Activated T-cell treated with anti-CD3 and anti-CD28 coated beads, Interleukin-2, amount 50 U/mL, for 4 hours (primary cell): ENCODE data around the gene MAX. TPM values are rescaled to one million over a fixed set of nuclear protein-coding genes. Genes with fewer than 3 reads are reported as not detected.
"Not testable (repeated sequence)": the region's sequence is repeated elsewhere in the genome, so short reads cannot be mapped to it uniquely, and the experiment has no call there.

ENCODE experiments used
- ATAC-seq, 2 donors: fragments of 200-7000 bp; cut with Tn5 transposase; one replicate each; pipeline ENCODE4 v1.10.0; 2021
- DNase-seq: peaks from one replicate; pipeline ENCODE4 v3.0.0-alpha.2; 2020
- H3K27me3 Mint-ChIP-seq: one replicate; pipeline ENCODE4 v1.8.0; 2021; ENCODE audit warnings: low read depth, mixed read lengths
- H3K36me3 Mint-ChIP-seq: one replicate; pipeline ENCODE4 v1.8.0; 2022; ENCODE audit warnings: mixed read lengths; ENCODE audit not compliant: insufficient read depth
- H3K4me1 Mint-ChIP-seq: one replicate; pipeline ENCODE4 v1.8.0; 2021; ENCODE audit warnings: low read depth, mixed read lengths
- H3K4me3 Mint-ChIP-seq: one replicate; pipeline ENCODE4 v1.8.0; 2021; ENCODE audit warnings: mild to moderate bottlenecking, moderate library complexity, mixed read lengths
- H3K9me3 Mint-ChIP-seq: one replicate; pipeline ENCODE4 v1.8.0; 2021; ENCODE audit warnings: mixed read lengths
- total RNA-seq, 3 donors: library from RNA; stranded (reverse); gene quantifications; one replicate each; pipeline ENCODE4 v1.2.1, GENCODE V29; 2021

Gene MAX
- total RNA-seq, 3 donors from 2014 or later = 134 to 151 (median 143) TPM

DNA sequence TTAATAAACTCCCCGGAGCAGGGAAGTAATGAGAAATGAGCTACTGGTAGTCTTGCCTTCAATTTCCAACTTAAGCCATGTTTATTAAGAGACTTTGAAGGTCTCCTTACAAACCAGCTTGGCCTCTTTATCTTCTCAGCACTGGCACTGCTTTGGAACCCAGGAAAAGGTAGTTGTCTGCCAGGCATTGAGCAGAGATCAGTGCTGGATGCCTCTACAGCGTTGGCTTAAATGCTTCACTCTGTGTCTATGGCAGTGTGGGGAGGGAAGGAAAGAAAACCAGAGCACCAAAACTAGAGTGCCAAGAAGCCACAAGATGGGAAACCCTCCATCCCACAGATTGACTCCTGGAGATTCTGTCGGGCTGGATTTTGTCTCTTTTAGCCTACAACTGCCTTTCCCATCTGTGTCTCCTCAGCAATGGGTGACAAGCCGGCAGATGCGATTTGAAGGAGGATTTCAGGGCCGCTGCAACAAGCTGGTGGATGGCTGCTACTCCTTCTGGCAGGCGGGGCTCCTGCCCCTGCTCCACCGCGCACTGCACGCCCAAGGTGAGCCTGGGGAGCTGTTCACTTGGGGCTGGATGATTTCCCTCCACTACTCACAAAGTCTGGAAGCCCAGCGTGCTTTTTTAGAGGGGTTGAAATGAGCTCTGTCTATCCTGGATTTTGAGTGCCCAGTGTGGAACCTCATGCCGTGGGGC is 58.3 kb downstream of the MAX start:
- DNase-seq (no peak), ATAC-seq (no peak)
- Mint-ChIP-seq H3K36me3 (peaks cover 26% of the 10 kb centered on the region), H3K27me3 (no peaks in the 10 kb centered on the region), H3K9me3 (no peaks in the 10 kb centered on the region), H3K4me1 (peaks cover 7% of the 10 kb centered on the region), H3K4me3 (no peak overlapping the region)

DNA sequence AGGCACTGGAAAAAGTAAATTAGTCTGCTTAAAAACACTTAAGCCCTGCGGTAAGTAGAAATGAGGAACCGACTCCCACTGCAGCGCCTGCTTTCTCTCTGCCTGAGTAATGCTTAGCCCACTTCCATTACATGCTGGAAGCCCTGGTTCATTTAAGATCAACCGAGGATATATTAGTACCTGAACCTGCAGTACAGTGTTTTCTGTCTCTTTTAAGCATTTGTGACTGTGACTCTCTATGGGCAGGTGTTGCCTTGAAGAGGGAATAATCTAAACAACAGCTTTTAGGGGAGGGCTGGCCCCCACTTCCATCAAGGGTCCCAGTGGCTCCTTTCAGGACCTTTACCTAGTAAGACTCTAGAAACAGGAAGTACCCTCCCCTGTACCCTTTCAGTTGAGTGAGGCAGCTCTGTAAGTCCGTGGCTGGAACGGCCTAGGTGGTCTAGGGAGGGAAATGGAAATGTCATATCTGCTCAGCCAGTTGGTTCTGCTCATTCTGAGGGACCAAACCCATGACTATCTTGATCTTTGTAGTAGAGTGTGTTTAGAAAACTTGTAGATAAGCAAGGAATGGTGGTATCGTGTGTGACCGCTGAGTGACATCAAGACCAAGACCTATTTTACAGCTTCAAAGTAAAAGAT is 59.5 kb downstream of the MAX start:
- peaks cover 7% of the 10 kb centered on the region for H3K4me1 Mint-ChIP-seq
- DNase-seq (no peak), ATAC-seq (no peak)
- H3K36me3 Mint-ChIP-seq = peaks cover 26% of the 10 kb centered on the region
- no peaks in the 10 kb centered on the region for H3K9me3 Mint-ChIP-seq
- no peaks in the 10 kb centered on the region for H3K27me3 Mint-ChIP-seq
- H3K4me3 Mint-ChIP-seq = no peak overlapping the region

DNA sequence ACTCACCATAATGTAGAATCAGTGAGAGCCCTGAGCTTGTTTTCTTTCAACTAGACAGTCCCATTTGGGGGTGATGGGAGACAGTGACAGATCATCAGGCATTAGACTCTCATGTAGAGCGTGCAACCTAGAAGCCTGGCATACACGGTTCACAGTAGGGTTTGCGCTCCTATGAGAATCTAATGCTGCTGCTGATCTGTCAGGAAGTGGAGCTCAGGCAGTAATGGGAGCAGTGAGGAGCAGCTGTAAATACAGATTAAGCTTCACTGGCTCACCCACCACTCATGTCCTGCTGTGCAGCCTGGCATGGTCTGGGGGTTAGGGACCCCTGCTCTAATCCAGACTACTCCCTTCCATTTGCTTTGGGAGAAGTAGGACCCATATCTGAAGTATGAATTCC is 60.0 kb downstream of the MAX start:
- H3K4me3 Mint-ChIP-seq = no peak overlapping the region
- peaks cover 25% of the 10 kb centered on the region for H3K36me3 Mint-ChIP-seq
- ATAC-seq (no peak), DNase-seq (no peak)
- no peaks in the 10 kb centered on the region for H3K9me3 Mint-ChIP-seq
- H3K27me3 Mint-ChIP-seq = no peaks in the 10 kb centered on the region
- peaks cover 2% of the 10 kb centered on the region for H3K4me1 Mint-ChIP-seq

DNA sequence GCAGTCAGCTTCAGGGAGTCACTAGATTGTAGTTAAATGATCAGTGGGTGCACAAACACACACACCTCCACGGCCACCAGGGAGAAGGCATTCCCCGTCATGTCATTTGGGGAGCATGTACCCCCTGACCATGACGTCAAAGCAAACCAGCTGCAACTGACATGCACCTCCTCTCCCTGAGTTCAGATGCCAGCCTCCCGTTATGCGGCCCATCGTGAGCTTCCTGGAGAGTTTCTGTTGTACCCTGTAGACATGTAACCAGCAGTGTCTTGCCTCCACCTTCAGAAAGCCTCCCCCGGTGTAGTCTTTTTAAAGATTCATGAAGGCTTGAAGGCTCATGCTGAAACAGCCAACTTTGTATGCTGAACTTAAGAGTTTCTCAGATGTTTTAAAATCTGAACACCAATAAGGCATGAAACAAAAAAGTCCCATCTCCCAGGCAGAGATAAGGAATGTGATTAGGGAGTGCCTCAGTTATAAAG is 60.8 kb downstream of the MAX start:
- H3K4me3 Mint-ChIP-seq = no peak overlapping the region
- H3K9me3 Mint-ChIP-seq = no peaks in the 10 kb centered on the region
- H3K4me1 Mint-ChIP-seq = no peaks in the 10 kb centered on the region
- no peak for DNase-seq
- no peak for ATAC-seq
- peaks cover 22% of the 10 kb centered on the region for H3K36me3 Mint-ChIP-seq
- no peaks in the 10 kb centered on the region for H3K27me3 Mint-ChIP-seq

DNA sequence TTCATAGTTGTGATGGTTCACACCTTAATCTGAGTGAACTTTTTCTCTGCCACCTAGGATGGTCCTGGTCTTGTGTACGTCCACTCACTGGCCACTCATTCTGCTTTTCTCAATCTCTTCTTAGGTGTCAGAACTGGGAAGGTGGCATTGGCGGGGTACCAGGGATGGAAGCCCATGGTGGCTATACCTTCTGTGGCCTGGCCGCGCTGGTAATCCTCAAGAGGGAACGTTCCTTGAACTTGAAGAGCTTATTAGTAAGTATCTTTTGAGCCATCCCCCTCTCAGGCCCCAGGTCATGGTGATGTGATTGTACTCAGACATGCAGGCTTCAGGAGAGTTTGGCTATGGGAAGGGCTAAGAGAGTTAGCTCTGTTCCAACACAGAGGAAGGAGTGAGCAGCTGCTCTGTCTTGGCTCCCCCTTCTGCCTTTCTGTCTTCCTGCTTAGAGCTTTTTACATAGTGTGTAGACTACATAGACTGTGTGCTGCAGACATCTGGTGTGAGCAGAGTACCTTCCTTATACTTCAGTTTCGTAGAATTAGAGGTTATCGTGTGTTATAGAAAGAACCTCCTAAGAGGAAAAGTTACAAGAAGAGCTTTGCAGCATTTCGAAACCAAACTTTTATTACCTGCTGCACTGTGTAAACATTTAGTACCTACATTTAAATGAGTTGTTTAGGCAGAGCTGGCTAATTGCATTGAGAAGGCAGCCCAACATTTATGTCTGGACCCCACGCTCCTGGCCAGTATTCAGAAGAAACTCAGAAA is 61.5 kb downstream of the MAX start:
- Mint-ChIP-seq H3K4me3 (no peak overlapping the region), H3K27me3 (no peaks in the 10 kb centered on the region), H3K9me3 (no peaks in the 10 kb centered on the region), H3K4me1 (no peaks in the 10 kb centered on the region), H3K36me3 (peaks cover 22% of the 10 kb centered on the region)
- DNase-seq (no peak), ATAC-seq (no peak)

DNA sequence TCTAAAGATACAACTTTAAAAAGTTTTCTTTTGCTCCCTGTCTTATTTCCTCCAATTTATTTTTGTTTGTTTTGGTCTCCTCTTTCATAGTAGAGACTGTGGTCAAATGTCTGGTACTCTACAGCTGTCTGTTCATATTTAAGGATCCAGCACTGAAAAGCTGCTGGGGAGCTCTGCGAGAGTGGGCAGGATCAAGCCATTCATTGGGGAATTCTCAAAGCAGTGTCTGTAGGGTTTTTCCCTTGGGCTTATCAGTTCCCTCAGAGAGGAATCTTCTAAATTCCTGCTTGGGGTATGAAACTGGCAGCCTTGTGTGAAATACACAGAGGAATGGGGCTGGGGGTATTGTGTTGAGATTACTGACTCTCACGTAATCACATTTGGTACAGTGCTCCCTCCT is 63.4 kb downstream of the MAX start:
- Mint-ChIP-seq H3K36me3 (peaks cover 22% of the 10 kb centered on the region), H3K27me3 (no peaks in the 10 kb centered on the region), H3K4me3 (no peak overlapping the region), H3K4me1 (no peaks in the 10 kb centered on the region), H3K9me3 (no peaks in the 10 kb centered on the region)
- ATAC-seq (no peak), DNase-seq (no peak)

DNA sequence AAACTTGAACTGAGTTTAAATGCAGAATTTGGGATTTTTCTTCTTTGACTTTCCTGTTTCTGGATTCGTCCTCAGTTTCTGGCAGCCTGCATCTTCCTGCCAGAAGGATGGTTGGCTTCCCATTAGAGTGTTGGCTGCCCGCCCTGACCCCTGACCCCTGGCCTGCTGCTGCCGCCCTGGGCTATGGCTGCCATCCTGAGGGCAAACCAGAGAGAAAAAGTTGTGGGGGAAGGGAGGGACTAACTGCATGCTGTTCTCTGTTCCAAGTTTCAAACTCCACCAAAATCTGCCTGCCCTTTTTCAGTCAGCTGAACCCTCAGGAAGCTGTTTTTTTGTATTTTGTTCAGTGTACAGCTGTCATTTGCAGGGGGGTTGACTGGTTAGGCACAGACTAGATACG is 67.3 kb downstream of the MAX start:
- DNase-seq = no peak
- H3K27me3 Mint-ChIP-seq = no peaks in the 10 kb centered on the region
- H3K4me3 Mint-ChIP-seq = no peak overlapping the region
- H3K9me3 Mint-ChIP-seq = no peaks in the 10 kb centered on the region
- peaks cover 20% of the 10 kb centered on the region for H3K36me3 Mint-ChIP-seq
- H3K4me1 Mint-ChIP-seq = no peaks in the 10 kb centered on the region
- no peak for ATAC-seq

DNA sequence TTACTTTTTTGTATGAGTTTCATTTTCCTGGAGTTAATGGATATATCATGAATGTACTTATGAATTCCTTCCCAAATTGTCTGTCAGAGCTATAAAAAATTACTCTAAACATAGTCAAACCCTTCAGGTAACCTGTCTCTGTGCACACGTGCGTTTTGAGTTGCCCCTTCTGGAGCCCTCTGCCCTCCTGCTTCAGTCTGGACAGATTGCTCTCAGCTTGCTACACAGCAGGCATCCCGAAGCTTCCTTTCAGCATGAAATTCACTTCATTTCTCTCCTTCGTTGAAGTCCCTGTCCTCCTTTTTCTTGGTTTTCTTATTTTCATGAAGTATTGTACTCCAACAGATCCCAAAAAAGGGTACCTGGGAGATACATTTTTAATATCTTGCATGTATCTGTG is 68.3 kb downstream of the MAX start:
- DNase-seq = no peak
- no peak for ATAC-seq
- Mint-ChIP-seq H3K9me3 (no peaks in the 10 kb centered on the region), H3K4me3 (no peak overlapping the region), H3K36me3 (peaks cover 27% of the 10 kb centered on the region), H3K27me3 (no peaks in the 10 kb centered on the region), H3K4me1 (no peaks in the 10 kb centered on the region)

DNA sequence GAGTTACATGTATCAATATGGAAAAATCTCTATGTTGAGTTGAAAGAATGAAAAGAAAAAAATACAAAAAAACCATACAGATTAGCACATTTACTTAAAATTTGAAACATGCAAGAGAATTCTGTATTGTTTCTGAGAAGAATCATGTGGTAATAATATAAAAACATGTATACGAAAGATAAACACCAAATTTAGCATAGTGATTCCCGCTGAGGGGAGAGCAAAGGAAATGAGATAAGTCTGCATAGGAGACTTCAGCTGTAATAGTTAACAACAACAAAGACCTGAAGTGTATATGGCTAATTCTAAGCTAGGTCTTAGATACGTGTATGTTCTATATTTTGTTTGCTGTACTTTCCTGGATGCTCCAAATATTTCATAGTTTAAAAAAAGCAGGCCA is 69.1 kb downstream of the MAX start:
- Mint-ChIP-seq H3K4me3 (no peak overlapping the region), H3K36me3 (peaks cover 30% of the 10 kb centered on the region), H3K4me1 (no peaks in the 10 kb centered on the region), H3K9me3 (no peaks in the 10 kb centered on the region), H3K27me3 (no peaks in the 10 kb centered on the region)
- ATAC-seq = no peak
- DNase-seq = no peak

DNA sequence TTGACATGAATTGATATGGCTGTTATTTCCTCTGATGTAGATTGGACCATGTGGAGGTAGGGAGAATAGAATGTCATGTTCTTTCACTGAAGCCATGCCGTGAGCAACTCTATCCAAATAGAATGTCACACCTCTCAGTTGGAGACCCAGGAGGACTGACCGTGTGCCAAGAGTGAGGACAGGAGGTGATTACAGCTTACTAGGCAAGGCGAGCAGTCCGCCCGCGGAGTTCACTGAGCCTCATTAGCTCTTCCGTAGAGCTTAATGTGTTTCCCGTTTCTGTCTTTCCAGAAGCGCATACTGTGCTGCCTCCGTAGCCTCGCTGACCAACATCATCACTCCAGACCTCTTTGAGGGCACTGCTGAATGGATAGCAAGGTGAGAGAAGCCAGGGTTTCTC is 70.0 kb downstream of the MAX start:
- Mint-ChIP-seq H3K4me3 (no peak overlapping the region), H3K27me3 (no peaks in the 10 kb centered on the region), H3K4me1 (no peaks in the 10 kb centered on the region), H3K36me3 (peaks cover 33% of the 10 kb centered on the region), H3K9me3 (no peaks in the 10 kb centered on the region)
- DNase-seq = no peak
- no peak for ATAC-seq

DNA sequence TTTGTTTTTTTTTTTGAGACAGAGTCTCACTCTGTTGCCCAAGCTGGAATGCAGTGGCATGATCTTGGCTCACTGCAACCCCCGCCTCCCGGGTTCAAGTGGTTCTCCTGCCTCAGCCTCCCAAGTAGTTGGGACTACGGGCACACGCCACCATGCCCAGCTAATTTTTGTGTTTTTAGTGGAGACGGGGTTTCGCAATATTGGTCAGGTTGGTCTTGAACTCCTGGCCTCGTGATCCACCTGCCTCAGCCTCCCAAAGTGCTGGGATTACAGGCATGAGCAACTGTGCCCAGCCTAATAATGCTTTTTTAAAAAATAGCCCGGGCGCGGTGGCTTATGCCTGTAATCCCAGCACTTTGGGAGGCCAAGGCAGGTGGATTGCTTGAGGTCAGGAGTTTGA is 71.0 kb downstream of the MAX start:
- not testable (repeated sequence) for H3K4me3 Mint-ChIP-seq
- H3K36me3 Mint-ChIP-seq = peaks cover 38% of the 10 kb centered on the region

DNA sequence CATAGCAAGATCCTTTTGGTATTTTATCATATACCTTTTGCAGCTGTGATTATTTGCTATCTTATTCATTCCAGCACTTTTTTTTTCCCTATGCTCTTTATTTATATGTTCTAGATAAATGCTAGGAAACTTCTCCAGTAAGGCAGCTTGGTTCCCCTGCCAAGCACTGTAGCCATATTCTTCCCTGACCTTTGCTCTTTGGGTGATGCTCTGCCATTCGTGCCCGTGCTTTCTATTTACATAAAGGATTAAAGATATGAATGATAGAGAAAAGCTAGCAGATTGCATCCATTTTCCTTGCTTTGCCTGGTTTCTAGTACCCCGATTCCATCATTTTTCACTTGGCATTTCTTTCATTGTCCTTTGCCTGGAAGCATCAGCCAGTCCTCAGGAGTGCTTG is 73.4 kb downstream of the MAX start:
- Mint-ChIP-seq H3K9me3 (no peaks in the 10 kb centered on the region), H3K36me3 (peaks cover 31% of the 10 kb centered on the region), H3K4me1 (no peaks in the 10 kb centered on the region), H3K27me3 (no peaks in the 10 kb centered on the region), H3K4me3 (no peak overlapping the region)
- ATAC-seq (no peak), DNase-seq (no peak)

More for the DNA sequence above, 71.0 kb downstream of the MAX start:
- H3K27me3 Mint-ChIP-seq, H3K9me3 Mint-ChIP-seq, ATAC-seq, DNase-seq, H3K4me1 Mint-ChIP-seq: not testable (repeated sequence)

DNA sequence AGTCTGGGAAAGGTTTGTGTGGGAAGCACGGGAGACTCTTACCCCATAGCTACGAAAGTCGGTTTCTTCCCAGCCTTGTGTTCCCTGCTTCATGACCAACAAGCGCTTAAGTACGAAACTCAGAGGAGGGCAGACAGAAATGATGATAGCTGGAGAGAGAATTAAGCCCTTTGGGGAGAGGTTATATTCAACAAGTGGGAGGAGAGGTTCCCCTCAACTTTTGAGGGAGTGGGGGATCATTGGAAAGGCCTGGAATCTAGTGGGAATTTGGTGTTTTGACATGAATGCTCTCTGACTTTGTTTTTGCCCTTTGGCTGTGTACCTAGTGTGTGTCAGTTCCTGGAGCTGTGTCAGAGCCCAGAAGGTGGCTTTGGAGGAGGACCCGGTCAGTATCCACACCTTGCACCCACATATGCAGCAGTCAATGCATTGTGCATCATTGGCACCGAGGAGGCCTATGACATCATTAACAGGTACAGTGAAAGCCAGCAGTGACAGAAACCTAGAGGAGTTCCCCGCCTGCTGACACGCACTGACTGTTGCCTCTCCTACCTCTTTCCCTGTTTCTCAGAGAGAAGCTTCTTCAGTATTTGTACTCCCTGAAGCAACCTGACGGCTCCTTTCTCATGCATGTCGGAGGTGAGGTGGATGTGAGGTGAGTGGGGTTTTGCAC is 75.1 kb downstream of the MAX start:
- Mint-ChIP-seq H3K27me3 (no peaks in the 10 kb centered on the region), H3K4me1 (no peaks in the 10 kb centered on the region), H3K36me3 (peaks cover 22% of the 10 kb centered on the region), H3K9me3 (no peaks in the 10 kb centered on the region), H3K4me3 (no peak overlapping the region)
- ATAC-seq (no peak), DNase-seq (no peak)

DNA sequence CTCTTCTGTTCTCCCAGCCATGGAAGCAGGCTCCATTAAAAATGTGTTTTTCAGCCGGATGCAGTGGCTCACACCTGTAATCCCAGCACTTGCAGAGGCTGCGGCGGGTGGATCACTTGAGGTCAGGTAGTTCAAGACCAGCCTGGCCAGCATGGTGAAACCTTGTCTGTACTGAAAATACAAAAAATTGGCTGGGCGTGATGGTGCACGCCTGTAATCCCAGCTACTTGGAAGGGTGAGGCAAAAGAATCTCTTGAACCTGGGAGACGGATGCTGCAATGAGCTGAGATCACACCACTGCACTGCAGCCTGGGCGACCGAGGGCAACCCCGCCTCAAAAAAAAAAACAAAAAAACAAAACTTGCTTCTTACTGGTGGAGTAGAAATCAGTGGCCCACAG is 75.8 kb downstream of the MAX start:
- no peaks in the 10 kb centered on the region for H3K9me3 Mint-ChIP-seq
- H3K36me3 Mint-ChIP-seq = peaks cover 18% of the 10 kb centered on the region
- H3K27me3 Mint-ChIP-seq = no peaks in the 10 kb centered on the region
- ATAC-seq = no peak
- no peak for DNase-seq
- no peaks in the 10 kb centered on the region for H3K4me1 Mint-ChIP-seq
- no peak overlapping the region for H3K4me3 Mint-ChIP-seq
